HCT116 (cell line): Measurements from ENCODE around the gene CCNK. TPM values are rescaled to one million over a fixed set of nuclear protein-coding genes. Genes with fewer than 3 reads are reported as not detected.

ENCODE experiments used
- ATAC-seq: fragments of 200-7000 bp; cut with Tn5 transposase; 2 replicates; pipeline ENCODE4 v1.9.1; 2020; ENCODE audit warnings: mild to moderate bottlenecking, moderate library complexity
- BruUV-seq: library from RNA; stranded (reverse); fragments of 400-500 nt; replicated peaks from 2 replicates; lab custom pipeline; 2021; lab: Mats Ljungman, UMichigan
- CTCF ChIA-PET: fragments of 300-600 bp; sonication (Branson Sonifier 250); formaldehyde crosslinking; loops from one replicate; lab custom pipeline; 2021; ENCODE audit warnings: antibody characterized with exemption; lab: Charles Lee
- POLR2A ChIA-PET: fragments of 300-600, 350-600 bp; sonication (Branson Sonifier 250); formaldehyde crosslinking; loops from one replicate; lab custom pipeline; 2021; ENCODE audit warnings: antibody characterized with exemption; lab: Charles Lee
- RAD21 ChIA-PET, 2 experiments: fragments of 300-600 bp; sonication (Branson Sonifier 250); formaldehyde crosslinking; loops; one replicate each; lab custom pipeline; 2023; ENCODE audit warnings: low total read pairs in 2 of 2; ENCODE audit not compliant: uncharacterized antibody in 2 of 2, unreplicated experiment in 2 of 2, low non-redundant PET in 1 of 2; lab: Charles Lee
- DNase-seq: peaks from one replicate; pipeline ENCODE4 v3.0.0-alpha.2; 2010; ENCODE audit warnings: low read depth, low spot score
- H2AFZ ChIP-seq: fragments of 200-600 bp; shearing (Covaris generic), sonication (generic); 2 replicates; pipeline ENCODE4 v1.6.1; 2017; ENCODE audit warnings: low read depth, mixed run types, mixed read lengths, antibody characterized with exemption, low read length; ENCODE audit not compliant: poor library complexity, severe bottlenecking
- H3K27ac ChIP-seq: 2 replicates; pipeline ENCODE4 v1.5.1; 2012; ENCODE audit warnings: low read depth, low read length
- H3K27me3 ChIP-seq: fragments of 200-600 bp; sonication (generic); 2 replicates; pipeline ENCODE4 v1.6.1; 2016; ENCODE audit warnings: mixed run types, low read length, mixed read lengths; ENCODE audit not compliant: insufficient read depth
- H3K36me3 ChIP-seq, 2 experiments: fragments of 200-500 bp in 1 of 2; fragments of 200-600 bp in 1 of 2; sonication (Bioruptor generic) in 1 of 2; sonication (generic) in 1 of 2; 2 replicates each; pipeline versions ENCODE4 v1.5.1 to v1.6.1; 2014 to 2016; ENCODE audit warnings: low read length in 2 of 2, inconsistent platforms in 1 of 2, mixed read lengths in 1 of 2, mixed run types in 1 of 2; ENCODE audit not compliant: insufficient read depth in 2 of 2, control insufficient read depth in 1 of 2
- H3K4me1 ChIP-seq, 2 experiments: fragments of 200-600 bp in 1 of 2; sonication (generic) in 1 of 2; 2 replicates each; pipeline versions ENCODE4 v1.5.1 to v1.6.1; 2012 to 2017; ENCODE audit warnings: low read length in 2 of 2, inconsistent platforms in 1 of 2, mild to moderate bottlenecking in 1 of 2, mixed read lengths in 1 of 2, mixed run types in 1 of 2, moderate library complexity in 1 of 2; ENCODE audit not compliant: insufficient read depth in 2 of 2, control insufficient read depth in 1 of 2
- H3K4me2 ChIP-seq: fragments of 200-600 bp; sonication (generic); 2 replicates; pipeline ENCODE4 v1.6.1; 2017; ENCODE audit warnings: mixed run types, low read length, mixed read lengths
- H3K4me3 ChIP-seq, 2 experiments: fragments of 200-600 bp in 1 of 2; sonication (generic) in 1 of 2; replicated peaks in 1 of 2; 2 replicates each; pipeline ENCODE4 v1.5.1; 2011 to 2016; ENCODE audit warnings: low read length in 2 of 2, control low read depth in 1 of 2, low read depth in 1 of 2, mild to moderate bottlenecking in 1 of 2, mixed read lengths in 1 of 2, mixed run types in 1 of 2
- H3K79me2 ChIP-seq: fragments of 200-600 bp; sonication (generic); 2 replicates; pipeline ENCODE4 v1.6.1; 2017; ENCODE audit warnings: mild to moderate bottlenecking, mixed run types, low read length, moderate library complexity, mixed read lengths; ENCODE audit not compliant: insufficient read depth
- H3K9ac ChIP-seq: fragments of 200-600 bp; sonication (generic); 2 replicates; pipeline ENCODE4 v1.6.1; 2016; ENCODE audit warnings: low read length, mixed read lengths
- H3K9me2 ChIP-seq: fragments of 200-600 bp; sonication (generic), shearing (Covaris generic); 2 replicates; pipeline ENCODE4 v1.6.1; 2017; ENCODE audit warnings: mixed run types, mild to moderate bottlenecking, moderate library complexity; ENCODE audit not compliant: insufficient read depth
- H3K9me3 ChIP-seq, 2 experiments: fragments of 200-500 bp in 1 of 2; fragments of 200-600 bp in 1 of 2; sonication (Bioruptor generic) in 1 of 2; sonication (generic) in 1 of 2; 2 replicates each; pipeline ENCODE4 v1.6.1; 2014 to 2017; ENCODE audit warnings: low read length in 2 of 2, mixed read lengths in 2 of 2, inconsistent platforms in 1 of 2, low read depth in 1 of 2, mild to moderate bottlenecking in 1 of 2, mixed run types in 1 of 2, moderate library complexity in 1 of 2; ENCODE audit not compliant: control insufficient read depth in 1 of 2, insufficient read depth in 1 of 2
- H4K20me1 ChIP-seq: fragments of 200-600 bp; sonication (generic), shearing (Covaris generic); 2 replicates; pipeline ENCODE4 v1.6.1; 2017; ENCODE audit warnings: mixed run types, mild to moderate bottlenecking, moderate library complexity; ENCODE audit not compliant: insufficient read depth
- CEBPB ChIP-seq: IDR thresholded peaks from 2 replicates; pipeline ENCODE4 v1.6.1; 2012; ENCODE audit warnings: low read depth
- CTCF ChIP-seq, 3 experiments: fragments of 200-600 bp in 1 of 3; sonication (generic) in 1 of 3; IDR thresholded peaks in 2 of 3; conservative IDR thresholded peaks in 1 of 3; 2 replicates each; pipeline ENCODE4 v1.5.1; 2012 to 2017; ENCODE audit warnings: low read depth in 2 of 3, low read length in 2 of 3, antibody characterized with exemption in 1 of 3, borderline replicate concordance in 1 of 3, control low read depth in 1 of 3, mild to moderate bottlenecking in 1 of 3, mixed read lengths in 1 of 3, mixed run types in 1 of 3, moderate library complexity in 1 of 3; ENCODE audit not compliant: insufficient read depth in 1 of 3
- EGR1 ChIP-seq: IDR thresholded peaks from 2 replicates; pipeline ENCODE4 v1.6.1; 2012; ENCODE audit warnings: low read depth
- EZH2phosphoT487 ChIP-seq: fragments of 200-600 bp; IDR thresholded peaks from 2 replicates; pipeline ENCODE4 v1.6.1; 2018; ENCODE audit warnings: antibody characterized with exemption, borderline replicate concordance
- FOSL1 ChIP-seq: IDR thresholded peaks from 2 replicates; pipeline ENCODE4 v1.6.1; 2012; ENCODE audit warnings: low read depth
- POLR2A ChIP-seq: IDR thresholded peaks from 2 replicates; pipeline ENCODE4 v1.7.0; 2011; ENCODE audit warnings: borderline replicate concordance; ENCODE audit not compliant: insufficient read depth, insufficient read length; ENCODE audit errors: extremely low read depth
- RAD21 ChIP-seq: IDR thresholded peaks from 2 replicates; pipeline ENCODE4 v1.6.1; 2012; ENCODE audit warnings: low read depth, mild to moderate bottlenecking
- REST ChIP-seq: IDR thresholded peaks from 2 replicates; pipeline ENCODE4 v1.6.1; 2012; ENCODE audit warnings: low read depth
- SIN3A ChIP-seq: IDR thresholded peaks from 2 replicates; pipeline ENCODE4 v1.6.1; 2012; ENCODE audit warnings: low read depth
- SRF ChIP-seq: IDR thresholded peaks from 2 replicates; pipeline ENCODE4 v1.6.1; 2012; ENCODE audit warnings: low read depth
- YY1 ChIP-seq: IDR thresholded peaks from 2 replicates; pipeline ENCODE4 v1.6.1; 2011; ENCODE audit warnings: low read length, low read depth, moderate library complexity, mild to moderate bottlenecking; ENCODE audit not compliant: insufficient replicate concordance; ENCODE audit errors: extremely low read depth
- ZBTB33 ChIP-seq: IDR thresholded peaks from 2 replicates; pipeline ENCODE4 v1.6.1; 2011; ENCODE audit warnings: mild to moderate bottlenecking, low read length, moderate library complexity; ENCODE audit not compliant: insufficient replicate concordance; ENCODE audit errors: extremely low read depth
- ZFX ChIP-seq: fragments of 450-650 bp; IDR thresholded peaks from 2 replicates; pipeline ENCODE4 v1.6.1; 2017
- intact Hi-C: fragments of 100-400 bp; cut with micrococcal nuclease; formaldehyde crosslinking; loops from 2 replicates; pipeline ENCODE4 v1.10.0; 2022
- total RNA-seq: library from RNA; stranded (reverse); gene quantifications from one replicate; pipeline ENCODE4 v1.2.1, GENCODE V29; 2021; ENCODE audit not compliant: unreplicated experiment
- TF ChIP-seq, protein P1 (sequence below): IDR thresholded peaks from 2 replicates; pipeline ENCODE4 v1.6.1; 2012

The CCNK gene
- total RNA-seq, 1 experiment from 2014 or later: 68.2 TPM

GRCh38 chr14:99513946-99514551 is 32.8 kb downstream of the CCNK start:
- DNase-seq (no peak), ATAC-seq (no peak)
- peaks cover 4 to 8% of the 10 kb centered on the region in 2 experiments; a peak in 2 of 4 replicates for H3K36me3 ChIP-seq
- H2AFZ ChIP-seq: no peak overlapping the region
- no peaks in the 10 kb centered on the region for H3K9me3 ChIP-seq
- POLR2A ChIA-PET: no interaction called here
- no peak overlapping the region for H3K4me3 ChIP-seq
- TF ChIP-seq CTCF (IDR thresholded peaks at IDR 0.05 in 2 of 3, conservative IDR thresholded peaks at IDR 0.05 in 1 of 3; ENCODE audit: borderline replicate concordance in 1 of 3, insufficient read depth in 1 of 3, low read depth in 2 of 3, low read length in 2 of 3): no peak
- TF ChIP-seq SIN3A: no peak
- no peak for TF ChIP-seq CEBPB
- no peak for TF ChIP-seq ZBTB33
- no peak for TF ChIP-seq FOSL1
- TF ChIP-seq EGR1: no peak
- no peak for TF ChIP-seq SRF
- TF ChIP-seq RAD21: no peak
- no peak for TF ChIP-seq ZFX
- no peak for TF ChIP-seq POLR2A
- no peak for TF ChIP-seq REST
- no peak for TF ChIP-seq YY1
- TF ChIP-seq EZH2phosphoT487: no peak
- TF ChIP-seq, protein P1, sequence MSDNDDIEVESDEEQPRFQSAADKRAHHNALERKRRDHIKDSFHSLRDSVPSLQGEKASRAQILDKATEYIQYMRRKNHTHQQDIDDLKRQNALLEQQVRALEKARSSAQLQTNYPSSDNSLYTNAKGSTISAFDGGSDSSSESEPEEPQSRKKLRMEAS: no peak
- H3K9me2 ChIP-seq: no peaks in the 10 kb centered on the region
- peaks cover 4% of the 10 kb centered on the region; the same call in 1 of the 2 replicates for H3K79me2 ChIP-seq
- no peak overlapping the region for H3K9ac ChIP-seq
- intact Hi-C loops: no loop called here
- no peak overlapping the region for H3K4me2 ChIP-seq
- BruUV-seq: TSS peak; percentile 26
- RAD21 ChIA-PET: interaction anchor here in 1 of 2 experiments (0.9 kb wide), 1 partner anchor 114 kb away, joined by 3 read pairs; no protein-coding TSS in a partner anchor
- no peak overlapping the region for H3K27ac ChIP-seq
- H3K4me1 ChIP-seq: no peaks in the 10 kb centered on the region; a peak in 2 of 4 replicates
- H4K20me1 ChIP-seq: no peaks in the 10 kb centered on the region
- CTCF ChIA-PET: interaction anchor here (1.7 kb wide), 1 partner anchor 385 kb away, joined by 4 read pairs; no protein-coding TSS in a partner anchor
- H3K27me3 ChIP-seq: no peaks in the 10 kb centered on the region
